ENCODE measurements around the gene PRR20C. TPM values are rescaled to one million over a fixed set of nuclear protein-coding genes. Genes with fewer than 3 reads are reported as not detected.
"Not testable (repeated sequence)": the region's sequence is repeated elsewhere in the genome, so short reads cannot be mapped to it uniquely, and the experiment has no call there.

The PRR20C gene
- total RNA-seq, 3 donors from 2014 or later: not detected

GRCh38 chr13:57138988-57139387, 14.9 kb upstream of the PRR20C start:
- Histone ChIP-seq H3K4me3 (no peak overlapping the region), H3K36me3 (ENCODE audit: low read depth) (no peaks in the 10 kb centered on the region), H3K4me1 (ENCODE audit: low read depth) (no peaks in the 10 kb centered on the region), H3K9me3 (no peaks in the 10 kb centered on the region)
- intact Hi-C loops (cut with DNase I, micrococcal nuclease): no loop called here
- DNase-seq (no peak), ATAC-seq (no peak)
- TF ChIP-seq, protein P1, sequence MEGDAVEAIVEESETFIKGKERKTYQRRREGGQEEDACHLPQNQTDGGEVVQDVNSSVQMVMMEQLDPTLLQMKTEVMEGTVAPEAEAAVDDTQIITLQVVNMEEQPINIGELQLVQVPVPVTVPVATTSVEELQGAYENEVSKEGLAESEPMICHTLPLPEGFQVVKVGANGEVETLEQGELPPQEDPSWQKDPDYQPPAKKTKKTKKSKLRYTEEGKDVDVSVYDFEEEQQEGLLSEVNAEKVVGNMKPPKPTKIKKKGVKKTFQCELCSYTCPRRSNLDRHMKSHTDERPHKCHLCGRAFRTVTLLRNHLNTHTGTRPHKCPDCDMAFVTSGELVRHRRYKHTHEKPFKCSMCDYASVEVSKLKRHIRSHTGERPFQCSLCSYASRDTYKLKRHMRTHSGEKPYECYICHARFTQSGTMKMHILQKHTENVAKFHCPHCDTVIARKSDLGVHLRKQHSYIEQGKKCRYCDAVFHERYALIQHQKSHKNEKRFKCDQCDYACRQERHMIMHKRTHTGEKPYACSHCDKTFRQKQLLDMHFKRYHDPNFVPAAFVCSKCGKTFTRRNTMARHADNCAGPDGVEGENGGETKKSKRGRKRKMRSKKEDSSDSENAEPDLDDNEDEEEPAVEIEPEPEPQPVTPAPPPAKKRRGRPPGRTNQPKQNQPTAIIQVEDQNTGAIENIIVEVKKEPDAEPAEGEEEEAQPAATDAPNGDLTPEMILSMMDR (IDR thresholded peaks at IDR 0.05): no peak

DNA sequence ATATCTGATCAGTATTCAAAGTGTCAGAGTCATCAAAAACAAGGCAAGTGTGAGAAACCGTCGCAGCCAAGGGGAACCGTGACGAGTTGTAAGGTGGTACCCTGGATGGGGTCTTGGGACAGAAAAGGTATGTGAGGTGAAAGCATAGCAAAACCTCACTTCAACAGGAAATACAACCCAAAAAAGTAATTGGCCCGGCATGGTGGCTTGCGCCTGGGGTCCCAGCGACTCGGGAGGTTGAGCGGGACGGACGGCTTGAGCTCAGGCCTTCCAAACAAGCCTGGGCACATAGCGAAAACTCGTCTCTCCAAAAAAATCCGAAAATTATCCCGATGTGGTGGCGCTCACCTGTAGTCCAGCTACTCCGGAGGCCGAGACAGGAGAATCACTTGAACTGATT, 14.1 kb upstream of the PRR20C start:
- ATAC-seq; H3K4me1 ChIP-seq (ENCODE audit: low read depth); intact Hi-C loops (cut with DNase I, micrococcal nuclease); H3K4me3 ChIP-seq; DNase-seq; H3K36me3 ChIP-seq (ENCODE audit: low read depth); H3K9me3 ChIP-seq: not testable (repeated sequence)

DNA sequence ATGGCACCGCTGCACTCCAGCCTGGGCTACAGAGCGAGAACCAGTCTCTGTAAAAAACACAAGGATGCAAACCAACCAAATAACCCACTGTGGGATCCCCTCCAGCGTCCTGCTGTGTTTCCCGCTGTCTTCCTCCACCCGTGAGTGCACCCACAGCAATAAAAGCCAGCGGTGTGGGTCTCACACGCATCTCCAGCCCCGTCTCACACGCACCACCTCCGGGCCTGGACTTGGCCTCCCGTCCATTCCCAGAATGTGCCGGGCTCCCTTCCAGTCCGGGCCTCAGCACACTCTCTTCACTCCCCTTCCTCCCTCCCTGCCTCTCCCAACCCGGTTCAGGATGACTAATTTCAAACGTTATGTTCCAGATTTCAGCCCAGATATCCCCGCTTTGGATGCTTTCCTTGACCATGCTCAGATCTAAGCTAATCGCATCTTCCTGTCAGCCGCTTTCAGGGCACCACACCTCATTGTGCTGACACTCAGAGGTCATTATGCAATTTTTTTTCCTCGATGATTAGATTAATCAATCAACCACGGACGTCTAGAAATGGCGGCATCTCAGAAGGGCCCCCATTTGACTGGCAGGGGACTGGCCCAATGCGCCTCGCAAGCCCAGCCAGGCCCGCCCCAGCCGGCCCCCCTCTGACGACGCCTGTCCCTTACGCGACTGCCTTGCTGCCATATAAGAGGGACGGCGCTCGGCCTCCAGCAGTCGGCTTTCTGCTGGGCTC, 13.5 kb upstream of the PRR20C start, which contains the start of gene PRR20A:
Gene PRR20A, plus strand, starts transcription at position 684 of the 734 bp plus-strand sequence. CDS start 387 bp downstream, outside the sequence.
- intact Hi-C loops (cut with DNase I, micrococcal nuclease): not testable (repeated sequence)

DNA sequence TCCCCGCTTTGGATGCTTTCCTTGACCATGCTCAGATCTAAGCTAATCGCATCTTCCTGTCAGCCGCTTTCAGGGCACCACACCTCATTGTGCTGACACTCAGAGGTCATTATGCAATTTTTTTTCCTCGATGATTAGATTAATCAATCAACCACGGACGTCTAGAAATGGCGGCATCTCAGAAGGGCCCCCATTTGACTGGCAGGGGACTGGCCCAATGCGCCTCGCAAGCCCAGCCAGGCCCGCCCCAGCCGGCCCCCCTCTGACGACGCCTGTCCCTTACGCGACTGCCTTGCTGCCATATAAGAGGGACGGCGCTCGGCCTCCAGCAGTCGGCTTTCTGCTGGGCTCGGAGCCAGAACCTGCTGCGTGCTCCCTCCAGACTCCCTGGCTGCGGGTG, 6.7 kb upstream of the PRR20C start, which contains the start of gene PRR20B:
Gene PRR20B, plus strand, starts transcription at position 301 of the 400 bp plus-strand sequence. CDS start 387 bp downstream, outside the sequence.
- DNase-seq; H3K4me1 ChIP-seq (ENCODE audit: low read depth); H3K9me3 ChIP-seq; ATAC-seq; H3K36me3 ChIP-seq (ENCODE audit: low read depth); H3K4me3 ChIP-seq; intact Hi-C loops (cut with DNase I, micrococcal nuclease): not testable (repeated sequence)

More for the DNA sequence above, 13.5 kb upstream of the PRR20C start, which contains the start of gene PRR20A:
- ATAC-seq; H3K4me1 ChIP-seq (ENCODE audit: low read depth); H3K36me3 ChIP-seq (ENCODE audit: low read depth); H3K4me3 ChIP-seq; H3K9me3 ChIP-seq; DNase-seq: not testable (repeated sequence)

- H3K4me1 ChIP-seq (ENCODE audit: low read depth); DNase-seq; H3K36me3 ChIP-seq (ENCODE audit: low read depth); H3K9me3 ChIP-seq; H3K4me3 ChIP-seq; intact Hi-C loops (cut with DNase I, micrococcal nuclease); ATAC-seq: not testable (repeated sequence)
These were observed 5.8 kb upstream of the PRR20C start for GRCh38 chr13:57148106-57148505.

DNA sequence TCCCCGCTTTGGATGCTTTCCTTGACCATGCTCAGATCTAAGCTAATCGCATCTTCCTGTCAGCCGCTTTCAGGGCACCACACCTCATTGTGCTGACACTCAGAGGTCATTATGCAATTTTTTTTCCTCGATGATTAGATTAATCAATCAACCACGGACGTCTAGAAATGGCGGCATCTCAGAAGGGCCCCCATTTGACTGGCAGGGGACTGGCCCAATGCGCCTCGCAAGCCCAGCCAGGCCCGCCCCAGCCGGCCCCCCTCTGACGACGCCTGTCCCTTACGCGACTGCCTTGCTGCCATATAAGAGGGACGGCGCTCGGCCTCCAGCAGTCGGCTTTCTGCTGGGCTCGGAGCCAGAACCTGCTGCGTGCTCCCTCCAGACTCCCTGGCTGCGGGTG, 6.5 kb downstream of the PRR20C start, which contains the start of gene PRR20D:
Gene PRR20D, plus strand, starts transcription at position 301 of the 400 bp plus-strand sequence. CDS start 387 bp downstream, outside the sequence.
- DNase-seq; intact Hi-C loops (cut with DNase I, micrococcal nuclease); ATAC-seq: not testable (repeated sequence)

DNA sequence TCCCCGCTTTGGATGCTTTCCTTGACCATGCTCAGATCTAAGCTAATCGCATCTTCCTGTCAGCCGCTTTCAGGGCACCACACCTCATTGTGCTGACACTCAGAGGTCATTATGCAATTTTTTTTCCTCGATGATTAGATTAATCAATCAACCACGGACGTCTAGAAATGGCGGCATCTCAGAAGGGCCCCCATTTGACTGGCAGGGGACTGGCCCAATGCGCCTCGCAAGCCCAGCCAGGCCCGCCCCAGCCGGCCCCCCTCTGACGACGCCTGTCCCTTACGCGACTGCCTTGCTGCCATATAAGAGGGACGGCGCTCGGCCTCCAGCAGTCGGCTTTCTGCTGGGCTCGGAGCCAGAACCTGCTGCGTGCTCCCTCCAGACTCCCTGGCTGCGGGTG, 13.0 kb downstream of the PRR20C start, which contains the start of gene PRR20E:
Gene PRR20E, plus strand, starts transcription at position 301 of the 400 bp plus-strand sequence. CDS start 387 bp downstream, outside the sequence.
- DNase-seq; H3K4me1 ChIP-seq (ENCODE audit: low read depth); ATAC-seq; intact Hi-C loops (cut with DNase I, micrococcal nuclease); H3K36me3 ChIP-seq (ENCODE audit: low read depth); H3K9me3 ChIP-seq; H3K4me3 ChIP-seq: not testable (repeated sequence)

More for the DNA sequence above, 6.5 kb downstream of the PRR20C start, which contains the start of gene PRR20D:
- not testable (repeated sequence) for H3K36me3 ChIP-seq (ENCODE audit: low read depth); H3K9me3 ChIP-seq; H3K4me1 ChIP-seq (ENCODE audit: low read depth); H3K4me3 ChIP-seq

DNA sequence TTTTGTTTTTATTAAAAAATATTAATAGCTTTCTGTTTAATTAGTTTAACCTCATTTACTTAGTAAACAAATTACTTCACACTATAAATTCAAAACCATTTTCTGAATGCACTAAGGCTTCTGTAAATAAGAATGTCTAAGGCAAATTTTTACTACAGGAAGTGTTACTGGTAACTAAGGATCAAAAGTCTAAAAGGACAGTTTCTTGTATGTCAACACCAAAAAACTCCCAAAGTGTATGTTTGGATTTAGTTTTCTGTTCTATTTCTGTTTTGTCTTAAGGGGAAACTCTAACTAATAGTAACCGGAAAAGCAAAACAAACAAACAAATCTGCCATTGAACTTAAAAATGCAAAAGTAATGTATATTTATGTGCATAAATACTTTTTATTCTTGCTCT, 37.8 kb downstream of the PRR20C start:
- no peak overlapping the region for H3K4me3 ChIP-seq
- ATAC-seq: no peak
- no peak for DNase-seq
- H3K4me1 ChIP-seq (ENCODE audit: low read depth): no peaks in the 10 kb centered on the region
- intact Hi-C loops (cut with DNase I, micrococcal nuclease): no loop called here
- TF ChIP-seq, protein P1 (IDR thresholded peaks at IDR 0.05): no peak
- no peaks in the 10 kb centered on the region for H3K36me3 ChIP-seq (ENCODE audit: low read depth)
- H3K9me3 ChIP-seq: no peaks in the 10 kb centered on the region

Other genes with a start within 250 kb of the PRR20C start
- gene PRR20A, start 13.1 kb upstream of the PRR20C start, total RNA-seq: not detected
- not detected for gene PRR20B, start 6.6 kb upstream of the PRR20C start, total RNA-seq
- not detected for gene PRR20D, start 6.6 kb downstream of the PRR20C start, total RNA-seq
- gene PRR20E, start 13.1 kb downstream of the PRR20C start, total RNA-seq: not detected